ENCODE results near the gene GNAL. TPM values are rescaled to one million over a fixed set of nuclear protein-coding genes. Genes with fewer than 3 reads are reported as not detected.
"Not testable (repeated sequence)": the region's sequence is repeated elsewhere in the genome, so short reads cannot be mapped to it uniquely, and the experiment has no call there.

GNAL gene
- total RNA-seq, 1 donor from 2014 or later = 1.1 TPM

GRCh38 chr18:11906926-11907874 is 218.1 kb downstream of the GNAL start:
- Histone ChIP-seq H3K9me3 (replicated peaks) (no peaks in the 10 kb centered on the region), H3K27ac (replicated peaks) (peak overlapping the region; percentile 99), H3K27me3 (ENCODE audit: low read depth) (no peaks in the 10 kb centered on the region), H3K4me1 (peaks cover 47% of the 10 kb centered on the region), H3K4me3 (peak overlapping the region; percentile 90), H3K36me3 (peaks cover 36% of the 10 kb centered on the region)
- intact Hi-C loops (cut with micrococcal nuclease) = no loop called here
- TF ChIP-seq, protein P1, sequence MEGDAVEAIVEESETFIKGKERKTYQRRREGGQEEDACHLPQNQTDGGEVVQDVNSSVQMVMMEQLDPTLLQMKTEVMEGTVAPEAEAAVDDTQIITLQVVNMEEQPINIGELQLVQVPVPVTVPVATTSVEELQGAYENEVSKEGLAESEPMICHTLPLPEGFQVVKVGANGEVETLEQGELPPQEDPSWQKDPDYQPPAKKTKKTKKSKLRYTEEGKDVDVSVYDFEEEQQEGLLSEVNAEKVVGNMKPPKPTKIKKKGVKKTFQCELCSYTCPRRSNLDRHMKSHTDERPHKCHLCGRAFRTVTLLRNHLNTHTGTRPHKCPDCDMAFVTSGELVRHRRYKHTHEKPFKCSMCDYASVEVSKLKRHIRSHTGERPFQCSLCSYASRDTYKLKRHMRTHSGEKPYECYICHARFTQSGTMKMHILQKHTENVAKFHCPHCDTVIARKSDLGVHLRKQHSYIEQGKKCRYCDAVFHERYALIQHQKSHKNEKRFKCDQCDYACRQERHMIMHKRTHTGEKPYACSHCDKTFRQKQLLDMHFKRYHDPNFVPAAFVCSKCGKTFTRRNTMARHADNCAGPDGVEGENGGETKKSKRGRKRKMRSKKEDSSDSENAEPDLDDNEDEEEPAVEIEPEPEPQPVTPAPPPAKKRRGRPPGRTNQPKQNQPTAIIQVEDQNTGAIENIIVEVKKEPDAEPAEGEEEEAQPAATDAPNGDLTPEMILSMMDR (IDR thresholded peaks at IDR 0.05; ENCODE audit: borderline replicate concordance) = no peak
- no peak for DNase-seq

DNA sequence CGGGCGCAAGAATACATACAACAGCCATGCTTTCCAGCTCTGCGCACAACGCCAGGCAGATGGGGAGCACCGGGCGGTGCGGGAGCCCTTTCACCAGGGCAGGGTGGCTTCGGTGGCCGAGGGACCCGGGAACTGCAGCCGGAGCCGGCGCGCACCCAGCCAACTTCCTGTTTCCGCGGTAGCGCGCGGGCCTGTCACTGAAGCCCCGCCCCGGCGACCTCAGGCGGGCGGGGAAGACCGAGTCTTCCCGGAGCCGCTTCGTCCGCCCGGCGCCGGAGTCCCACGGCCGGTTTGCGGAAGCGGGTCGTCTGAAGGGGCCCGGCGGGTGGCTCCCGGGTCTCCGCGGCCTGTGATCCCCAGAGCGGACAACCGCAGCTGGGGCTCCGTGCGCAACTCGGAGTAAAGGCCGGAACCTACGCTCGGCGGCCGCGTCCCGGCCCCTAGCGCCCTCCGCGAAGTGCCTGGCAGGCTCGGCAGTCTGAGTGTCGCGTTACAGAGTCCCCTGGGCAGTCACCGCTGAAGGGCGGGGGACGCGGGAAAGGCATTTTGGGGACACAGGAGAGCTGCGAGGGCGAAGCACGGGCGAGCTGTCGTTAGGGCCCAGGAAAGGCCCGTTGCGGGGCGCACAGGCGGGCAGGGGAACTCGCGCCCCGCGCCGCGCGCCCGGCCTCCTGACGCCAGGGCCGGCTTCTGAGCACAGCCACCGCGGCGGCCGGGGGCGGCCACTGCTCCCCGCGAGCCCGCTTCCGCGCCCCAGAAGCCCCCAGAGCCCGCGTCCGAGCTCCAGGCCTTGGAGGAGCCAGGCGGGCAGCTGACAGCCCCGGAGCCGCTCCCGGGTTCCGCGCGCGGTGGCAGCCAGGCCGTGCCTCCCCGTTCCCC is 219.4 kb downstream of the GNAL start, which contains the start of gene MPPE1:
Gene MPPE1, minus strand, starts transcription at position 136 of the 879 bp plus-strand sequence. CDS start 11,053 bp downstream, outside the sequence.
- TF ChIP-seq, protein P1 (IDR thresholded peaks at IDR 0.05; ENCODE audit: borderline replicate concordance) = peak; percentile 4
- peaks cover 24% of the 10 kb centered on the region for H3K36me3 ChIP-seq
- intact Hi-C loops (cut with micrococcal nuclease) = no loop called here
- H3K4me3 ChIP-seq = peak within 1 kb of the TSS; percentile 90
- H3K27me3 ChIP-seq (ENCODE audit: low read depth) = no peaks in the 10 kb centered on the region
- H3K4me1 ChIP-seq = peaks cover 44% of the 10 kb centered on the region
- no peaks in the 10 kb centered on the region for H3K9me3 ChIP-seq (replicated peaks)
- peak; percentile 93 for DNase-seq
- peak within 1 kb of the TSS; percentile 99 for H3K27ac ChIP-seq (replicated peaks)

DNA sequence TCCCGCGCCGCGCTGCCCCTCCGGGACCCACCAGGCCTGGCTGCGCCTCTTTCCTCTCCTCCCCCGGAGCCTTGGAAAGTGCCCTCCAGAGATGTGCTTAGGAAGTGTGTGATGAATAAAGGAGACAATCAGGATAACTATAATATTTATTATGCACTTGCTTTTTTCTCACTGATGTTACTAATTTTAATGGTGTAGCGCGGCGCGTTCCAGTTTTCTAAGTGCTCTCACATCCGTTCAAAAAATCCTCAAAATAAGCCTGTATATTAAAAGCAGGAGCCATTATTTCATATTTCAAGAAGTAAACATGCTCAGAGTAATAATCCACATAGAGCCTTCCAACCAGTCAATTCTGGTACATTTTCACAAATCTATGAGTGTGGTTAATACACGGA is 220.0 kb downstream of the GNAL start:
- H3K9me3 ChIP-seq (replicated peaks) = no peaks in the 10 kb centered on the region
- peak overlapping the region; percentile 99 for H3K27ac ChIP-seq (replicated peaks)
- H3K4me1 ChIP-seq = peaks cover 44% of the 10 kb centered on the region
- intact Hi-C loops (cut with micrococcal nuclease) = no loop called here
- TF ChIP-seq, protein P1 (IDR thresholded peaks at IDR 0.05; ENCODE audit: borderline replicate concordance) = no peak
- peaks cover 17% of the 10 kb centered on the region for H3K36me3 ChIP-seq
- peak; percentile 53 for DNase-seq
- H3K27me3 ChIP-seq (ENCODE audit: low read depth) = no peaks in the 10 kb centered on the region
- H3K4me3 ChIP-seq = peak overlapping the region; percentile 90

DNA sequence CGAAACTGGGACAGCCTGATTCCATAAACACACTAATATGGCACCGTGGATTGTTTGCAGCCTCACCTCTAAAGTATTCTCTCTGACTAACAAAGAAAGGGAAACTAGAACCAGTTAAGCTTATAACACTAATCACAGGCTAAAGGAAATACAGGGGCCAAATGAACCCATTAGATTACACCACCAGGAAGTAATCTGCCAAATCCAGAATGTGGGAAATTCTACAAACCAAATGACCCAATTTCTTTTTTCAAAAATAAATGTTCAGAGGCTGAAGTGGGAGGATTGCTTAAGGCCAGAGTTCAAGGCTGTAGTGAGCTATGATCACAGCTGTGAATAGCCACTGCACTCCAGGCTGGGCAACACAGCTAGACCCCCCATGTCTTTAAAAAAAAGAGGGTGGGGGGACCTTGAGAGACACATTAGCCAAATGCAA is 220.5 kb downstream of the GNAL start:
- intact Hi-C loops (cut with micrococcal nuclease) = no loop called here
- peak overlapping the region; percentile 90 for H3K4me3 ChIP-seq
- DNase-seq = no peak
- peak overlapping the region; percentile 99 for H3K27ac ChIP-seq (replicated peaks)
- no peaks in the 10 kb centered on the region for H3K27me3 ChIP-seq (ENCODE audit: low read depth)
- peaks cover 12% of the 10 kb centered on the region for H3K36me3 ChIP-seq
- TF ChIP-seq, protein P1 (IDR thresholded peaks at IDR 0.05; ENCODE audit: borderline replicate concordance) = no peak
- peaks cover 44% of the 10 kb centered on the region for H3K4me1 ChIP-seq
- H3K9me3 ChIP-seq (replicated peaks) = no peaks in the 10 kb centered on the region

GRCh38 chr18:11916880-11917279 is 227.8 kb downstream of the GNAL start:
- not testable (repeated sequence) for DNase-seq

GRCh38 chr18:11919522-11919921 is 230.5 kb downstream of the GNAL start:
- H3K36me3 ChIP-seq; H3K4me1 ChIP-seq; H3K4me3 ChIP-seq; H3K27ac ChIP-seq (replicated peaks); H3K9me3 ChIP-seq (replicated peaks); intact Hi-C loops (cut with micrococcal nuclease); DNase-seq; H3K27me3 ChIP-seq (ENCODE audit: low read depth): not testable (repeated sequence)

More at GRCh38 chr18:11916880-11917279, 227.8 kb downstream of the GNAL start:
- intact Hi-C loops (cut with micrococcal nuclease); H3K9me3 ChIP-seq (replicated peaks); H3K4me3 ChIP-seq; H3K27ac ChIP-seq (replicated peaks); H3K27me3 ChIP-seq (ENCODE audit: low read depth); H3K36me3 ChIP-seq; H3K4me1 ChIP-seq: not testable (repeated sequence)

All from left ventricle myocardium inferior (tissue), 1 donor.